Upper lobe of left lung (tissue), 6 donors: ENCODE data around the gene ADAMTS14. TPM values are rescaled to one million over a fixed set of nuclear protein-coding genes. Genes with fewer than 3 reads are reported as not detected.
A peak's percentile ranks its signal among the peaks of the same experiment; 100 is the strongest.

Experiments
- ATAC-seq, 2 donors: fragments of 200-7000 bp; cut with Tn5 transposase; one replicate each; pipeline ENCODE4 v1.9.1; 2022; ENCODE audit warnings: mild to moderate bottlenecking in 2 of 2, moderate library complexity in 2 of 2; ENCODE audit not compliant: low FRiP score in 2 of 2
- DNase-seq, 2 donors: peaks; one replicate each; pipeline ENCODE4 v3.0.0-alpha.2; 2019 to 2020
- H3K27ac ChIP-seq, 4 donors: fragments of 200-600 bp; sonication (generic); one replicate each; pipeline ENCODE4 v1.5.1; 2016 to 2019
- H3K27me3 ChIP-seq, 4 donors: fragments of 200-600 bp; sonication (generic); one replicate each; pipeline ENCODE4 v1.5.1; 2017 to 2019
- H3K36me3 ChIP-seq, 4 donors: fragments of 200-600 bp; sonication (generic); one replicate each; pipeline ENCODE4 v1.5.1; 2016 to 2019
- H3K4me1 ChIP-seq, 4 donors: fragments of 200-600 bp; sonication (generic); one replicate each; pipeline ENCODE4 v1.5.1; 2018 to 2019
- H3K4me3 ChIP-seq, 4 donors: fragments of 200-600 bp; sonication (generic); one replicate each; pipeline ENCODE4 v1.5.1; 2017 to 2019; ENCODE audit warnings: mild to moderate bottlenecking in 2 of 4, moderate library complexity in 1 of 4
- H3K9me3 ChIP-seq, 4 donors: fragments of 200-600 bp; sonication (generic); one replicate each; pipeline ENCODE4 v1.5.1; 2018 to 2019
- EP300 ChIP-seq, 4 donors: sonication (generic); formaldehyde crosslinking; IDR thresholded peaks; one replicate each; pipeline ENCODE4 v1.5.1; 2017; ENCODE audit warnings: antibody characterized with exemption in 4 of 4, control low read depth in 2 of 4
- POLR2A ChIP-seq, 4 donors: fragments of 450-650 bp; IDR thresholded peaks; one replicate each; pipeline ENCODE4 v1.5.1; 2016 to 2017; ENCODE audit warnings: antibody characterized with exemption in 4 of 4, mild to moderate bottlenecking in 2 of 4
- POLR2AphosphoS5 ChIP-seq, 2 donors: sonication (generic); formaldehyde crosslinking; IDR thresholded peaks; one replicate each; pipeline ENCODE4 v1.5.1; 2017; ENCODE audit warnings: antibody characterized with exemption in 2 of 2
- WGBS, 2 donors: methylation state at CpG; one replicate each; pipeline ENCODE4 v1.1.5; 2017 to 2018; 5-methylcytosine and 5-hydroxymethylcytosine counted together
- total RNA-seq, 6 donors: library from RNA; depleted of rRNA in 4 of 6; stranded (reverse); fragments of >200 nt in 4 of 6; gene quantifications; one replicate each; pipeline versions ENCODE4 v1.1.0 to v1.2.1, GENCODE V29; 2016 to 2021
- TF ChIP-seq, protein P1 (sequence below), 6 experiments: fragments of 450-650 bp in 4 of 6; fragments of 200-600 bp in 2 of 6; sonication (generic) in 2 of 6; IDR thresholded peaks; one replicate each; pipeline ENCODE4 v1.5.1; 2016 to 2019; ENCODE audit warnings: antibody characterized with exemption in 6 of 6
- donor health status: DM: no; HTN: no; CAD: no; lungs with moderate emphysema.
- donor health status: DM: no; HTN: yes; CAD: no; lungs with severe emphysema.

ADAMTS14 gene
- total RNA-seq, 6 donors from 2014 or later: 0.15 to 3.1 (median 0.45) TPM

DNA sequence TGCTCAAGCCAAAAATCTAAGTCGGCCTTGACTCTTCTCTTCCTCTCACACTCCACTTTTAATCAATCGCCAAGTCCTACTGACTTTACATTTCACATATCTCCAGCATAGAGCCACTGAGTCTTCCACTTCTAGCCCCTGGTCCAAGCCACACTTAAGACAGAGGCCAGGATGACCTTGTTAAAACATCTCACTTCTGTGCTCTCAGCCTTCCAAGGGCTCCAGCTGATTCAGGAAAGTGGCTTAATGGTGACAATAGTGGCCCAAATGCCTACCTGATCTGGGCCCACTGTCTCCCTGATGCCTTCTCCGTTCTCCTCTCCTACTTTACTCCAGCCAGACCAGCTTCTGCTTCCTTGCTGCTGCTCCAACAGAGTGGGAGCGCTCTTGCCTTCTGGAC lies 108.5 kb downstream of the ADAMTS14 start:
- Histone ChIP-seq H3K27ac (no peak overlapping the region), H3K9me3 (no peaks in the 10 kb centered on the region), H3K36me3 (no peaks in the 10 kb centered on the region), H3K4me3 (no peak overlapping the region), H3K27me3 (no peaks in the 10 kb centered on the region), H3K4me1 (no peaks in the 10 kb centered on the region)
- 94 to 95% methylated on average over 4 of the region's 4 CpGs for WGBS, 2 donors
- ATAC-seq (no peak), DNase-seq (no peak)
- TF ChIP-seq, protein P1, sequence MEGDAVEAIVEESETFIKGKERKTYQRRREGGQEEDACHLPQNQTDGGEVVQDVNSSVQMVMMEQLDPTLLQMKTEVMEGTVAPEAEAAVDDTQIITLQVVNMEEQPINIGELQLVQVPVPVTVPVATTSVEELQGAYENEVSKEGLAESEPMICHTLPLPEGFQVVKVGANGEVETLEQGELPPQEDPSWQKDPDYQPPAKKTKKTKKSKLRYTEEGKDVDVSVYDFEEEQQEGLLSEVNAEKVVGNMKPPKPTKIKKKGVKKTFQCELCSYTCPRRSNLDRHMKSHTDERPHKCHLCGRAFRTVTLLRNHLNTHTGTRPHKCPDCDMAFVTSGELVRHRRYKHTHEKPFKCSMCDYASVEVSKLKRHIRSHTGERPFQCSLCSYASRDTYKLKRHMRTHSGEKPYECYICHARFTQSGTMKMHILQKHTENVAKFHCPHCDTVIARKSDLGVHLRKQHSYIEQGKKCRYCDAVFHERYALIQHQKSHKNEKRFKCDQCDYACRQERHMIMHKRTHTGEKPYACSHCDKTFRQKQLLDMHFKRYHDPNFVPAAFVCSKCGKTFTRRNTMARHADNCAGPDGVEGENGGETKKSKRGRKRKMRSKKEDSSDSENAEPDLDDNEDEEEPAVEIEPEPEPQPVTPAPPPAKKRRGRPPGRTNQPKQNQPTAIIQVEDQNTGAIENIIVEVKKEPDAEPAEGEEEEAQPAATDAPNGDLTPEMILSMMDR (IDR thresholded peaks at IDR 0.05): no peak
- TF ChIP-seq POLR2A (IDR thresholded peaks at IDR 0.05) (no peak), POLR2AphosphoS5 (IDR thresholded peaks at IDR 0.05) (no peak), EP300 (IDR thresholded peaks at IDR 0.05) (no peak)

DNA sequence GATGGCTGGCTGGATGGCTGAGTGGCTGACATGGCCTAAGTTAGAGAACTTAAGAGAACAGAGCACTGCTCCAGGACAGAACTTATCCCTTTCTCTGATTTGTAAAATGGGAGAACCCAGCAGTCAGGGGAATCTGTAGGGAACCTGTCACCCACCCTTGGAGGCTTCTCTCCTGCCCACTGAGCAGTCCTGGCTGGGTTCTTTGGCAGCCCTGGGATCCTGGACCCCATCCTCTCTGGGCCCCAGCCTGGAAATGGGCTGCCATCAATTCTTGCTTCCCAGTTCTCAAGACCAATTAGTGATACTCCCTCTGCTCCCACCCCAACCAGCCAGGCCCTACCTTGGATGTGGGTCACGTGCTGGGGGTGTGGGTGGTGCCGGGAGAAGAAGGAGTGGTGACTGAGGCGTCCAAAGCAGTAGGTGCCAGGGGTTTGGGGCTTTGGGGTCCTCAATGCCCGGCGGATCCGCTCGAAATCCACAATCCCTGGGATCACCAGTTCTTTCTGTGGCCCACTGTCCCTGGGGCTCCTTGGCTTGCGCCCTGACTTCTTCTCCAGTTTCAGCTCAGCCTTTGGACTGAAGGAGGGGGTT lies 109.2 kb downstream of the ADAMTS14 start:
- Histone ChIP-seq H3K27ac (no peak overlapping the region), H3K9me3 (no peaks in the 10 kb centered on the region), H3K27me3 (no peaks in the 10 kb centered on the region), H3K4me3 (no peak overlapping the region), H3K4me1 (no peaks in the 10 kb centered on the region), H3K36me3 (no peaks in the 10 kb centered on the region)
- DNase-seq: no peak
- 93 to 96% methylated on average over 7 to 8 of the region's 8 CpGs for WGBS, 2 donors
- TF ChIP-seq POLR2A (IDR thresholded peaks at IDR 0.05) (no peak), EP300 (IDR thresholded peaks at IDR 0.05) (no peak)
- TF ChIP-seq, protein P1 (IDR thresholded peaks at IDR 0.05): no peak
- ATAC-seq: no peak

DNA sequence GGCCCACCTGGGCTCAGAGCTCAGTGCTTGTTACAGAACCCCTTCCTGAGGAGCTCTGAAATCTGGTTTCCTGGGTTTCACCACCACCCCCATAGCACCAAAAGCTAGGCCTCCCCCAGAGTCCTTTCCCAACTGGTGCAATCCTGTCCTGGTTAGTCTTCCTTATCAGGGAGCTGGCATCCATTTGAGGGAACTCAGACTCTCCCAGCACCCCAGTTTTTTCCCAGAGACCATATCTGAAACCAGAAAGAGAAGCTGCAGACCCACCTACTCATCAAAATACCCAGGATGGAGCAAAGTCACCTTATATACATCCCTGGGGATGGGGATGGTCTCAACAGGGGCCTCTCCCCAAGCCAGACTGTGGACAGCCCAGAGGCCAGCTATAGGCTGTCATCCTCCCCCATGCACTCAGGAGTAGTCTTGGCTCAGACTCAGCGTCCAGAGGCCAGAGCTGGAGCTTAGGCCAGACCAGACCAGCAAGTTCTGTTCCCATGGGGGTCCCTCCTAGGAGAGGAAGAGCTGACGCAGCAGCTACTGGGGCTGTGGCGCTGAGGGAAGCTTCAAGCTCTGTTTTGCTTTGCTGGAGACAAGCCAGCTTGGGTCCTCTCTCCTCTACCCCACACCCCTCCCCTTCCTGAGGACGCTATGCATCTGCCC lies 109.9 kb downstream of the ADAMTS14 start:
- no peak for DNase-seq
- no peak overlapping the region for H3K27ac ChIP-seq
- no peak overlapping the region for H3K4me3 ChIP-seq
- TF ChIP-seq EP300 (IDR thresholded peaks at IDR 0.05): no peak
- no peak for TF ChIP-seq POLR2A (IDR thresholded peaks at IDR 0.05)
- TF ChIP-seq, protein P1 (IDR thresholded peaks at IDR 0.05): no peak
- no peak for TF ChIP-seq POLR2AphosphoS5 (IDR thresholded peaks at IDR 0.05)
- ATAC-seq: no peak
- H3K4me1 ChIP-seq: no peaks in the 10 kb centered on the region
- H3K27me3 ChIP-seq: no peaks in the 10 kb centered on the region
- WGBS, 2 donors: 60 to 61% methylated on average over 1 to 4 of the region's 4 CpGs
- H3K36me3 ChIP-seq: no peaks in the 10 kb centered on the region
- no peaks in the 10 kb centered on the region for H3K9me3 ChIP-seq

DNA sequence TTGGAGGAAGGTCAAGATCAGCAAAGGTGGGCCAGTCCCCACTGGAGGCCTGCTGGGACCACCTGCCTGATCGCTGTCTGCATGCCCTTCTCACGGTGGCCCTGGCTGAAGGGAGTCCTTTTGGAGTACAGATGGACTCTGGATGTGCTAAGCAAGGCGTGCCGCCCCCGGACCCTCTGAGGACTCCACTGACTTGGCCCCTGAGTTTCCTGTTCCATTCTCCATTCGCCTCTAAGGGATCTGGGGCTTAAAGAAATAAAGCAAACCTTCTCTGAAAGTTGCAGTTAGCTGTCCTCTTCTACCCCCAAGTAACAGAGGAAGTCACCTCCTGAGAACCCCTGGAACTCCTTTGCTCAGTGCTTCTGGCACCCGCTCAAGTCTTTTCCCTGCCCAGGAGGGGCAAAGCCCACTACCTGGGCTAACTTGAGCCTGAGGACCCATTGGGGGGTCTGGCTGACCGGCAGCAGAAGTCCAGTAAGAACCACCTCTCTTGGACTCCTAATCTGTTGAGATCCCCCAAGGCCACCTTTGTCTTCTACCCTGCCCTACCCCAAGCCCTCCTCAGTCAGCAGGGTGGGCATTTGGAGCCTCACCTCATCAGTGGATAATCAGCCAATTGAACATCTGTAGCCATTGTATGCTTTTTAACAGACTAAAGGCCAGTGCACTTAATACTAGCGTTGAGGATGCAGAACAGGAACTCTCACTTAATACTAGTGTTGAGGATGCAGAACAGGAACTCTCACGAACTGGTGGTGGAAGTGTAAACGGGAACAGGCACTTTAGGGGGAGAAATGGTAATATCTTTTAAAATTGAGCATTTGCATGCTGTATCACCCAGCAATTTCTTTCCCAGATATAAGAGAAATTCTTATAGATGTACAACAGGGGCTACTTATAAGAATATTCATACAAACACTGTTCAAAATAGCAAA lies 110.7 kb downstream of the ADAMTS14 start:
- Histone ChIP-seq H3K4me3 (no peak overlapping the region), H3K4me1 (no peaks in the 10 kb centered on the region), H3K36me3 (no peaks in the 10 kb centered on the region), H3K27me3 (no peaks in the 10 kb centered on the region), H3K9me3 (no peaks in the 10 kb centered on the region), H3K27ac (no peak overlapping the region)
- no peak for TF ChIP-seq POLR2AphosphoS5 (IDR thresholded peaks at IDR 0.05)
- TF ChIP-seq POLR2A (IDR thresholded peaks at IDR 0.05): no peak
- TF ChIP-seq, protein P1 (IDR thresholded peaks at IDR 0.05): no peak
- no peak for TF ChIP-seq EP300 (IDR thresholded peaks at IDR 0.05)
- ATAC-seq (no peak), DNase-seq (peak in 1 of 2 donors; percentile 30)
- 63 to 73% methylated on average over 11 of the region's 11 CpGs for WGBS, 2 donors
